NB4 (cell line): ENCODE measurements around the gene RAP1GAP2.
"Not testable (repeated sequence)": the region's sequence is repeated elsewhere in the genome, so short reads cannot be mapped to it uniquely, and the experiment has no call there.

Source experiments
- CTCF ChIP-seq: IDR thresholded peaks from one replicate; pipeline ENCODE4 v1.5.1; 2012; ENCODE audit warnings: low read depth, low read length
- MAX ChIP-seq: IDR thresholded peaks from 2 replicates; pipeline ENCODE4 v1.6.1; 2011; ENCODE audit warnings: low read depth, low read length
- MYC ChIP-seq: IDR thresholded peaks from 2 replicates; pipeline ENCODE4 v1.6.1; 2011; ENCODE audit warnings: low read depth, low read length
- POLR2A ChIP-seq: IDR thresholded peaks from 2 replicates; pipeline ENCODE4 v1.6.1; 2011; ENCODE audit warnings: mild to moderate bottlenecking; ENCODE audit not compliant: insufficient read length; ENCODE audit errors: extremely low read depth

GRCh38 chr17:2890778-2891177 is 94.5 kb downstream of the RAP1GAP2 start:
- TF ChIP-seq CTCF, MAX, POLR2A, MYC: not testable (repeated sequence)
